DMS114 treated with DMSO at 0.1 percent for 48 hours (cell line): ENCODE measurements around the gene TRMT11.

Source experiments
- DNase-seq: peaks from one replicate; lab custom pipeline; 2025; ENCODE audit not compliant: unreplicated experiment; lab: John Stamatoyannopoulos, UW

Gene TRMT11

GRCh38 chr6:126072172-126072571 lies 85.8 kb downstream of the TRMT11 start:
- DNase-seq: no peak

- no peak for DNase-seq
Measured at GRCh38 chr6:126072834-126073233, 86.5 kb downstream of the TRMT11 start.

GRCh38 chr6:126075335-126076071 lies 89.2 kb downstream of the TRMT11 start:
- DNase-seq: no peak

GRCh38 chr6:126076992-126077664 lies 90.8 kb downstream of the TRMT11 start:
- no peak for DNase-seq

GRCh38 chr6:126077810-126078776 lies 91.8 kb downstream of the TRMT11 start:
- DNase-seq: no peak

- no peak for DNase-seq
Measured at GRCh38 chr6:126083875-126084274, 97.5 kb downstream of the TRMT11 start.

GRCh38 chr6:126086560-126086959 lies 100.2 kb downstream of the TRMT11 start:
- no peak for DNase-seq
